Mesendoderm (in vitro differentiated cells): ENCODE data around the gene PTPN1.

Experiments
- DNase-seq: peaks from one replicate; pipeline ENCODE4 v3.0.0; 2013
- H2AK5ac ChIP-seq: 2 replicates; pipeline ENCODE4 v1.6.1; 2013; ENCODE audit warnings: low read length, inconsistent platforms
- H2BK120ac ChIP-seq: 2 replicates; pipeline ENCODE4 v1.6.1; 2013; ENCODE audit warnings: low read depth, mild to moderate bottlenecking, low read length, moderate library complexity, mixed read lengths
- H2BK15ac ChIP-seq: replicated peaks from 2 replicates; pipeline ENCODE4 v1.6.1; 2013; ENCODE audit warnings: low read depth, mild to moderate bottlenecking, moderate library complexity
- H2BK5ac ChIP-seq: 2 replicates; pipeline ENCODE4 v1.6.1; 2013; ENCODE audit warnings: low read length, inconsistent platforms
- H3K18ac ChIP-seq: 2 replicates; pipeline ENCODE4 v1.6.1; 2013; ENCODE audit warnings: mild to moderate bottlenecking, low read length, mixed read lengths
- H3K23ac ChIP-seq: one replicate; pipeline ENCODE4 v1.6.1; 2013; ENCODE audit warnings: low read length
- H3K27ac ChIP-seq: 2 replicates; pipeline ENCODE4 v1.5.1; 2013; ENCODE audit warnings: low read depth, mild to moderate bottlenecking, inconsistent platforms, low read length, moderate library complexity
- H3K27me3 ChIP-seq: 2 replicates; pipeline ENCODE4 v1.6.1; 2013; ENCODE audit warnings: low read length, control low read depth, mild to moderate bottlenecking, inconsistent platforms; ENCODE audit not compliant: insufficient read depth, poor library complexity
- H3K36me3 ChIP-seq: 2 replicates; pipeline ENCODE4 v1.6.1; 2013; ENCODE audit warnings: low read length, inconsistent platforms; ENCODE audit not compliant: control insufficient read depth, insufficient read depth
- H3K4ac ChIP-seq: one replicate; pipeline ENCODE4 v1.6.1; 2013; ENCODE audit warnings: low read depth, mild to moderate bottlenecking, low read length, moderate library complexity
- H3K4me1 ChIP-seq: 2 replicates; pipeline ENCODE4 v1.6.1; 2013; ENCODE audit warnings: low read depth, low read length, inconsistent platforms; ENCODE audit not compliant: control insufficient read depth
- H3K4me2 ChIP-seq: 2 replicates; pipeline ENCODE4 v1.6.1; 2013; ENCODE audit warnings: low read length
- H3K4me3 ChIP-seq: 2 replicates; pipeline ENCODE4 v1.5.1; 2013; ENCODE audit warnings: mild to moderate bottlenecking, low read length
- H3K56ac ChIP-seq: one replicate; pipeline ENCODE4 v1.6.1; 2013; ENCODE audit warnings: low read length
- H3K79me1 ChIP-seq: 2 replicates; pipeline ENCODE4 v1.6.1; 2013; ENCODE audit warnings: low read length, inconsistent platforms
- H3K79me2 ChIP-seq: 2 replicates; pipeline ENCODE4 v1.6.1; 2013; ENCODE audit warnings: mild to moderate bottlenecking, low read length; ENCODE audit not compliant: control insufficient read depth, insufficient read depth
- H3K9ac ChIP-seq: 2 replicates; pipeline ENCODE4 v1.6.1; 2013; ENCODE audit warnings: low read length, inconsistent platforms
- H4K5ac ChIP-seq: one replicate; pipeline ENCODE4 v1.6.1; 2013; ENCODE audit warnings: low read length
- H4K8ac ChIP-seq: one replicate; pipeline ENCODE4 v1.6.1; 2013; ENCODE audit warnings: low read depth, mild to moderate bottlenecking, control low read depth, low read length, moderate library complexity
- WGBS: extraction: QIAGEN DNeasy Blood & Tissue Kit; methylation state at CpG from one replicate; pipeline ENCODE4 v1.1.7; 2013; ENCODE audit warnings: low lambda C conversion rate, missing lambda C conversion rate; ENCODE audit not compliant: insufficient coverage; ENCODE audit errors: extremely low coverage; 5-methylcytosine and 5-hydroxymethylcytosine counted together

The PTPN1 gene

GRCh38 chr20:50560867-50561266 lies 50.7 kb downstream of the PTPN1 start:
- DNase-seq = no peak
- Histone ChIP-seq H3K4me1 (no peaks in the 10 kb centered on the region), H3K56ac (no peak overlapping the region), H3K4me2 (no peak overlapping the region), H4K8ac (no peak overlapping the region), H3K79me1 (peaks cover 9% of the 10 kb centered on the region), H3K27me3 (no peaks in the 10 kb centered on the region), H4K5ac (no peak overlapping the region), H3K27ac (no peak overlapping the region), H3K18ac (no peak overlapping the region), H2BK15ac (no peak overlapping the region), H2BK120ac (no peak overlapping the region), H3K4ac (no peak overlapping the region), H2AK5ac (no peak overlapping the region), H3K36me3 (no peaks in the 10 kb centered on the region), H3K9ac (no peak overlapping the region), H3K4me3 (no peak overlapping the region), H2BK5ac (no peak overlapping the region), H3K23ac (no peak overlapping the region), H3K79me2 (peaks cover 1% of the 10 kb centered on the region)
- no CpG with 5 or more reads among the region's 5 CpGs for WGBS

GRCh38 chr20:50561379-50562078 lies 51.3 kb downstream of the PTPN1 start:
- no peak overlapping the region for H4K8ac ChIP-seq
- peak; percentile 58 for DNase-seq
- H3K79me2 ChIP-seq = peaks cover 1% of the 10 kb centered on the region
- H3K56ac ChIP-seq = no peak overlapping the region
- no peaks in the 10 kb centered on the region for H3K4me1 ChIP-seq
- no peak overlapping the region for H2AK5ac ChIP-seq
- H3K4me3 ChIP-seq = no peak overlapping the region
- no peak overlapping the region for H2BK5ac ChIP-seq
- no CpG with 5 or more reads among the region's 17 CpGs for WGBS
- H3K27ac ChIP-seq = no peak overlapping the region
- no peaks in the 10 kb centered on the region for H3K36me3 ChIP-seq
- no peak overlapping the region for H3K4me2 ChIP-seq
- H3K9ac ChIP-seq = no peak overlapping the region
- H3K23ac ChIP-seq = no peak overlapping the region
- H3K4ac ChIP-seq = no peak overlapping the region
- H4K5ac ChIP-seq = no peak overlapping the region
- no peaks in the 10 kb centered on the region for H3K27me3 ChIP-seq
- H2BK15ac ChIP-seq = no peak overlapping the region
- peaks cover 9% of the 10 kb centered on the region for H3K79me1 ChIP-seq
- H3K18ac ChIP-seq = no peak overlapping the region
- H2BK120ac ChIP-seq = no peak overlapping the region

- Histone ChIP-seq H4K5ac (no peak overlapping the region), H3K4me2 (no peak overlapping the region), H3K4me3 (no peak overlapping the region), H3K23ac (no peak overlapping the region), H3K27ac (no peak overlapping the region), H3K18ac (no peak overlapping the region), H3K79me2 (peaks cover 1% of the 10 kb centered on the region), H2BK15ac (no peak overlapping the region), H3K9ac (no peak overlapping the region), H2BK5ac (no peak overlapping the region), H3K79me1 (peaks cover 9% of the 10 kb centered on the region), H2AK5ac (no peak overlapping the region), H2BK120ac (no peak overlapping the region), H3K36me3 (no peaks in the 10 kb centered on the region), H4K8ac (no peak overlapping the region), H3K56ac (no peak overlapping the region), H3K4me1 (no peaks in the 10 kb centered on the region), H3K27me3 (no peaks in the 10 kb centered on the region), H3K4ac (no peak overlapping the region)
- no peak for DNase-seq
- no CpG with 5 or more reads among the region's 7 CpGs for WGBS
Observed at GRCh38 chr20:50562262-50562701, 52.1 kb downstream of the PTPN1 start.

GRCh38 chr20:50563133-50563944 lies 53.2 kb downstream of the PTPN1 start:
- H3K27ac ChIP-seq = no peak overlapping the region

GRCh38 chr20:50565383-50565782 lies 55.2 kb downstream of the PTPN1 start:
- DNase-seq = no peak
- H3K36me3 ChIP-seq = peaks cover 2% of the 10 kb centered on the region
- H3K56ac ChIP-seq = no peak overlapping the region
- H4K8ac ChIP-seq = no peak overlapping the region
- no peak overlapping the region for H3K4ac ChIP-seq
- no peak overlapping the region for H3K4me2 ChIP-seq
- H3K4me3 ChIP-seq = no peak overlapping the region
- no peaks in the 10 kb centered on the region for H3K79me2 ChIP-seq
- no peak overlapping the region for H2BK15ac ChIP-seq
- peaks cover 3% of the 10 kb centered on the region for H3K79me1 ChIP-seq
- no peaks in the 10 kb centered on the region for H3K27me3 ChIP-seq
- no peak overlapping the region for H2AK5ac ChIP-seq
- no peak overlapping the region for H3K23ac ChIP-seq
- H2BK5ac ChIP-seq = no peak overlapping the region
- H4K5ac ChIP-seq = no peak overlapping the region
- no peaks in the 10 kb centered on the region for H3K4me1 ChIP-seq
- WGBS = no CpG with 5 or more reads among the region's 2 CpGs
- H3K27ac ChIP-seq = no peak overlapping the region
- H2BK120ac ChIP-seq = no peak overlapping the region
- H3K18ac ChIP-seq = no peak overlapping the region
- H3K9ac ChIP-seq = no peak overlapping the region

More at GRCh38 chr20:50563133-50563944, 53.2 kb downstream of the PTPN1 start:
- DNase-seq = no peak
- no peak overlapping the region for H3K18ac ChIP-seq
- H3K56ac ChIP-seq = no peak overlapping the region
- no peak overlapping the region for H2BK15ac ChIP-seq
- no peak overlapping the region for H3K4ac ChIP-seq
- H2AK5ac ChIP-seq = no peak overlapping the region
- H2BK120ac ChIP-seq = no peak overlapping the region
- H3K4me2 ChIP-seq = no peak overlapping the region
- H3K23ac ChIP-seq = no peak overlapping the region
- H3K79me1 ChIP-seq = peaks cover 9% of the 10 kb centered on the region
- no peaks in the 10 kb centered on the region for H3K27me3 ChIP-seq
- no peaks in the 10 kb centered on the region for H3K4me1 ChIP-seq
- peaks cover 2% of the 10 kb centered on the region for H3K36me3 ChIP-seq
- H2BK5ac ChIP-seq = no peak overlapping the region
- H3K4me3 ChIP-seq = no peak overlapping the region
- H3K79me2 ChIP-seq = peaks cover 1% of the 10 kb centered on the region
- H4K5ac ChIP-seq = no peak overlapping the region
- 100% methylated on average over 2 of the region's 3 CpGs for WGBS
- no peak overlapping the region for H3K9ac ChIP-seq
- no peak overlapping the region for H4K8ac ChIP-seq
